ENCODE results near the gene PGP.

- TF ChIP-seq CTCF (IDR thresholded peaks at IDR 0.05 in 2 of 3, conservative IDR thresholded peaks at IDR 0.05 in 1 of 3; ENCODE audit: control insufficient read depth in 2 of 3, extremely low read depth in 1 of 3, insufficient read depth in 1 of 3, low read depth in 3 of 3, low read length in 3 of 3) (no peak), HCFC1 (IDR thresholded peaks at IDR 0.05; ENCODE audit: low read length) (no peak), ZBTB33 (IDR thresholded peaks at IDR 0.05) (no peak), TAF1 (IDR thresholded peaks at IDR 0.05; ENCODE audit: borderline replicate concordance, low read depth, low read length) (no peak), ATF7 (IDR thresholded peaks at IDR 0.05; ENCODE audit: low read depth) (no peak), POLR2A (IDR thresholded peaks at IDR 0.05; ENCODE audit: low read depth, low read length) (no peak), BRCA1 (IDR thresholded peaks at IDR 0.05; ENCODE audit: low read depth, low read length) (no peak), NFIC (IDR thresholded peaks at IDR 0.05; ENCODE audit: low read depth, low read length) (no peak), CEBPB (IDR thresholded peaks at IDR 0.05; ENCODE audit: borderline replicate concordance in 1 of 2, low read depth in 2 of 2, low read length in 2 of 2) (no peak), MEF2A (IDR thresholded peaks at IDR 0.05; ENCODE audit: insufficient read depth, low read depth, low read length) (no peak), SRF (IDR thresholded peaks at IDR 0.05; ENCODE audit: low read depth in 2 of 2, low read length in 2 of 2) (no peak), ZBTB40 (IDR thresholded peaks at IDR 0.05; ENCODE audit: borderline replicate concordance) (no peak), IRF3 (IDR thresholded peaks at IDR 0.05) (no peak), RCOR1 (conservative IDR thresholded peaks at IDR 0.05; ENCODE audit: low read depth, low read length) (no peak)
Measured at GRCh38 chr16:2243781-2244180, 29.1 kb upstream of the PGP start.
